IPS-NIHi11 (cell line): ENCODE results near the gene ANKMY1.

ENCODE experiments used
- DNase-seq: peaks from one replicate; pipeline ENCODE4 v3.0.0; 2012; ENCODE audit warnings: mixed read lengths, low spot score

Gene ANKMY1

DNA sequence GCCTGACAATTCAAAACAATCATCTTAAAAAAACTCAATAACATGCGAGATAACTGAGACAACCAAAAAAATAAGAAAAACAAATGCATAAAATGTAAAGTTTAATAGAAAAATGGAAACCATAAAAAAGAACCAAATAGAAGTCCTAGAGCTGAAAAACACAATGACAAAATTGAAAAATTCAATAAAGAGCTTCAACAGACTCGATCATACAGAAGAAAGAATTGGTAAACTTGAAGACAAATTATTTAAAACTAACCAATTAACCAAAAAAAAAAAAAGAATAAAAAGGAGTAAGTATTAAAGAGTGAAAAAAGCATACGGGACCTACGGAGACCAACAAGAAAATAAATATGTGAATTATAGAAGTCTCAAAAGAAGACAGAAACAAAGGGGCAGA lies 84.6 kb downstream of the ANKMY1 start:
- no peak for DNase-seq

DNA sequence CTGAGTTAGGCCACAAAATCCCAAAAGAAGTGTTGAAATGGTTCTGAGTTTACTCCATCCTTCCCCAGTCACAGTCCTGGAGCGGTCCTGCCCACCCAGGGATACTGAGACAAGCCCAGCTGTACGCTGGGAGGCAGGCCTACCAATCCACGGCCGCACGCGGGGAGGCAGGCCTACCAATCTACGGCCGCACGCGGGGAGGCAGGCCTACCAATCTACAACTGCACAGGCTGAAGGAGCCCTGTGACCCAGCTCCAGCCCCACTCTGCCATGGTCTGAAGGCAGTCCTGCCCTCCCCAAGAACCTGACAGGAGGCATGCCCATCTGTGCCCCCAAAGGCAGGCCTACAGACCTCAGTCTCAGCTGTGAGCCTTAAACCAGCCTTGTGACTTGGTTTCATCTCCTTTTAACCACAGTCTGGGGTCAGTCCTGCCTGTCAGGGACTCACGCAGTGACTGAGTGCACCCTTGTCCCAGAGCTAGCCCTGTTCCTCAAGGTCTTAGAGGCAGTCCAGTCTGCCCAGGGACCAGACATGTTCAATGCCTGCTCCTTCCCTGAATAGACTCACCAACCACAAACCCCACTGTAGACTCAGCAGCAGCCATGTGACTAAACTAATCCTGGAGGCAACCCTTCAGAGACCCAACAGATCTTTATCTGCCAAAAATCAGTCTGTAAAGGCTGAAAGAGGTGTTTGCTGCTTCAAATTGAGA lies 85.6 kb downstream of the ANKMY1 start:
- DNase-seq, result peak; percentile 8

DNA sequence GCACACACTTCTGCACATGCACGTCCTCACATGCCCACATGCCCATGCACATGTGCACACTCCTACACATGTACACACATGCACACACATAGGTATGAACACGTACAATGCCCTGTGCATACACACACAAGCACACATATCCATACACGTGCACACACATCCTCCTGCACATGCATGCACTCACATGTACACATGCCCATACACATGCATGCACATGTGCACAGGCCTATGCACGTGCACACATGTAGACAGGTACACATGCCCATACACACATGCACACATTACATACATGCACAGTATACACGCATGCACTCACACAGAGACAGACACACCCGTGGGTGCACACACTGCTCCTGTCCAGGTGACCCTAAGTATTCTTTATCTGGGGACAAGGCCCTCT lies 88.0 kb downstream of the ANKMY1 start:
- DNase-seq, result peak; percentile 0

GRCh38 chr2:240469239-240469636 lies 88.5 kb downstream of the ANKMY1 start:
- DNase-seq, result peak; percentile 62

DNA sequence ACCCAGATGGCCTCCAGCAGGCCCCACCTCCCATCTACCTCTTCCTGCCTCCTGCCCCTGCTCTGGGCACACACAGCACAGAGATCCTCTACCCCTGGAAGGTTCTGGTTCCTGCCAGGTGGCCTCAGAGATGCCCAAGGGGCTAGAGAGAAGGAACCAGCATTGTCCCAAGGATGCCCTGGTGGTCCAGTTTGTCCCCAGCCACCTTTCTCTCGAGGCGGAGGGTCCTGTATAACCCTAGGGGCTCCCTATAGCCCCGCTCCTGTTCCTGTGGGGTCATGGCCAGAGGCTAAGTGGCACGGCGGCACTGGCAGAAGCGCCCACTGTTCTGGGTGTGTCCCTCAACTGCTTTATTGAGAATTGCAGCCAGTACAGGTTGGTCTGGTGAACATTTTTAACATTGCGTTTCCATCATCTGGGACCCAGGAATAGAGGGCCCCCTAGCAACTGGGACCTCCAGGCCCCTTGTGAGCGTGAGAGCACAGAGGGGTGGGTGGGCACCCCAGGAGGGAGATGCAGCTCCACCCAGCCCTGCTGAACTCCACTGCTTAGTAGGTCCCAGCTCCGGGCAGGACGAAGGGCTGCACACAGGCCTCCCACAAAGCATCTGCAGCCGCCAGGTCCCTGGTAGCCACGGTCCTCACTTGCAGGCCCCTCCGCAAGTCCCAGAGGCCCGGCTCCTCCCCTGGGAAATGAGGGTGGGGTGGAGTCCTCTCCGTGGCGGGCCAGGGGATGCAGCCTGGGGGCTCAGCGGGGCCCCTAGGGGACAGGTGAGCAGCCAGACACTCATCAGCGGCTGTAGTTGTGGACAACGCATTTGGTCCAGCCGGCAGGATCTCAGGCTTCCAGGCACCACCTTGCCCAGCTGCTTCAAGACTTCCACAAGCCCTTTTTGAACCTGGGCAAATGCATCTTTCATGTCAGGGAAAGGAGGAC lies 89.2 kb downstream of the ANKMY1 start:
- DNase-seq, result peak; percentile 23

DNA sequence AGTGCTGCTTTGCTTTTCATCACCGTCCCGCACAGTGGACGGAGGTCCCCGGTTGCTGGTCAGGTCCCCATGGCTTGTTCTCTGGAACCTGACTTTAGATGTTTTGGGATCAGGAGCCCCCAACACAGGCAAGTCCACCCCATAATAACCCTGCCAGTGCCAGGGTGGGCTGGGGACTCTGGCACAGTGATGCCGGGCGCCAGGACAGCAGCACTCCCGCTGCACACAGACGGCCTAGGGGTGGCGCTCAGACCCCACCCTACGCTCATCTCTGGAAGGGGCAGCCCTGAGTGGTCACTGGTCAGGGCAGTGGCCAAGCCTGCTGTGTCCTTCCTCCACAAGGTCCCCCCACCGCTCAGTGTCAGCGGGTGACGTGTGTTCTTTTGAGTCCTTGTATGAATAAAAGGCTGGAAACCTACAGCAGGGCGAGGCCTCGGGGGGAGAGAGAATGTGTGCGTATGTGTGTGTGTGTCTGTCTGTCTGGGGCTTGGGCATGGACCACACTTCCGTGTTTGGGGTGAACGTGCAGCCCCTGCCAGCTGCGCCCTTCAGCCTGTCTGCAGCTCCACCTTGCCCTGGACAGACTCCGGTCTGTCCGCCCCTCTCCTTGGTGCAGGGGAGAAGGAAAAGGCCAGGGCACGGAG lies 90.0 kb downstream of the ANKMY1 start:
- DNase-seq, result peak; percentile 43

DNA sequence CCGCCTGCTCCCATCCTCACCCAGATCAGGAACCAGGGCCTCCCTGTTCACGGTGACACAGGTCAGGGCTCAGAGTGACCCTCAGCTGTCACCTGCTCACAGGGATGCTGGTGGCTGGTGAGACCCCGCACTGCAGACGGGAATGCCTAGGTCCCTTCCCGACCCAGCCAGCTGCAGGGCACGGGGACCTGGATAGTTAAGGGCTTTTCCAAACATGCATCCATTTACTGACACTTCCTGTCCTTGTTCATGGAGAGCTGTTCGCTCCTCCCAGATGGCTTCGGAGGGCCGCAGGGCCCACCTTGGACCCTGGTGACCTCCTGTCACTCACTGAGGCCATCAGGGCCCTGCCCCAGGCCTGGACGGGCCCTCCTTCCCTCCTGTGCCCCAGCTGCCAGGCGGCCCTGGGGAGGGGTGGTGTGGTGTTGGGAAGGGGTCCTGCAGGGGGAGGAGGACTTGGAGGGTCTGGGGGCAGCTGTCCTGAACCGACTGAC lies 90.6 kb downstream of the ANKMY1 start:
- DNase-seq, result peak; percentile 7

GRCh38 chr2:240466579-240467148 lies 91.1 kb downstream of the ANKMY1 start:
- DNase-seq, result peak; percentile 4

GRCh38 chr2:240465765-240466578 lies 91.8 kb downstream of the ANKMY1 start:
- peak; percentile 8 for DNase-seq

DNA sequence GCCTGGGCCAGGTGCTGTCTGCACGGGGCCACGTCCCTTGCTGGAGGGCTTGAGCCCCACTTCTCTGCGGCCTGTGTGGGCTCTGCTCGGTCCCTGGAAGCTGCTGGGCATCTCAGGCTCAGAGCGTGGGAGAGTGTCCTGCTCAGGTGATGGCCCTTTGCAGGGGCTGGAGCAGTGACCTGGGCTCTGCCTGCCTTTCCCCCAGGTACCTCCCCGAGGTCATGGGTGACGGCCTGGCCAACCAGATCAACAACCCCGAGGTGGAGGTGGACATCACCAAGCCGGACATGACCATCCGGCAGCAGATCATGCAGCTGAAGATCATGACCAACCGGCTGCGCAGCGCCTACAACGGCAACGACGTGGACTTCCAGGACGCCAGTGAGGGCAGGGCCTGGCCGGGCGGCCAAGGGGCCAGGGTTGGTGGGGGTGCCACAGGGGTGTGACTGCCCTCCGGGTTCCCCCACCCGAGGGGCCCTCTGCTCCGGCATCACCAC lies 92.5 kb downstream of the ANKMY1 start:
- no peak for DNase-seq

DNA sequence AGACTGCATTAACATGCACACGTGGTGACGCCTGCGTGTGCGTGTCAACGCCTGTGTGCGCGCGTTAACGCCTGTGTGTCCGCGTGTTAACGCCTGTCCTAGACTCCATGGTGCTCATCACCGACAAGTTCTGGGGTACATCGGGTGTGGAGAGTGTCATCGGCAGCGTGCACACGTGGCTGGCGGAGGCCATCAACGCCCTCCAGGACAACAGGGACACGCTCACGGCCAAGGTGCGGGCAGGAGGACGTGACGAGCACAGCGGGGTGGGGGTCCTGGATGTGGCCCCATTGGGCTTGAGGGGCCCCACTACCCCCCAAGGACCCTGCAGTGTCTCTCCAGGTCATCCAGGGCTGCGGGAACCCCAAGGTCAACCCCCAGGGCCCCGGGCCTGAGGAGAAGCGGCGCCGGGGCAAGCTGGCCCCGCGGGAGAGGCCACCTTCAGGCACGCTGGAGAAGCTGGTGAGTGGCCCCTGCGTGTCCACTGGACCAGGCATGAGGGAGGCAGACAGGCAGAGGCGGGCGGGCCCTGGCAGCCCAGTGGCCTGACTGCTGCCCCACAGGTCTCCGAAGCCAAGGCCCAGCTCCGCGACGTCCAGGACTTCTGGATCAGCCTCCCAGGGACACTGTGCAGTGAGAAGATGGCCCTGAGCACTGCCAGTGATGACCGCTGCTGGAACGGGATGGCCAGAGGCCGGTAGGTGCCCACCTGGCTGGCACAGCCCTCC lies 93.1 kb downstream of the ANKMY1 start:
- no peak for DNase-seq

- no peak for DNase-seq
Measured at GRCh38 chr2:240463866-240464481, 93.8 kb downstream of the ANKMY1 start.

- DNase-seq, result no peak
Measured at GRCh38 chr2:240463274-240463865, 94.4 kb downstream of the ANKMY1 start.

DNA sequence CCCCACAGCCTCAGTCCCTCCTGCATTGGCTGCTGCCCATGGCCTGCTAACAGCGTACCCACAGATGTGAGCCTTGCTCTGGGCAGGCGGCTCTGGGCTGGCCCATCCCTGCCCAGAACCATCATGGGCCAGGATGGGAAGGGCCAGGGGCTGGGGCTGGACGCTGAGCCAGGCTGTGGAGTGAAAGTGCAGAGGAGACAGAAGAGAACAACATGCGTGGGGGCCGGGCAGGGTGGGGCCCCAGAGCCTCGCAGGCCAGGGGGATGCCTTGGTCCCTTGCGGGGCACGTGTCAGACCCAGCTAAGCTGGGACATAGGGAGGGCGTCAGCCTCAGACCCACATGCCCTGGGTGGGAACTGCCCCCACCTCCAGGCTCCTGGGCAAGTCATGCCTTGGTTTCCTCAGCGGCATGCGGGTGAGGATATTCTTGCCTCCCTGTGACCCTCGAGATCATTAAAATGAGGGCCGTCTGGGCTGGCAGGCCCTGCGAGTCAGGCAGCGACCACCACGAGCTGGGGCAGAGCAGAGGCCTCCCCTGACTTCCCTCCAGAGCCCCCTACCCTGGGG lies 95.0 kb downstream of the ANKMY1 start:
- no peak for DNase-seq

DNA sequence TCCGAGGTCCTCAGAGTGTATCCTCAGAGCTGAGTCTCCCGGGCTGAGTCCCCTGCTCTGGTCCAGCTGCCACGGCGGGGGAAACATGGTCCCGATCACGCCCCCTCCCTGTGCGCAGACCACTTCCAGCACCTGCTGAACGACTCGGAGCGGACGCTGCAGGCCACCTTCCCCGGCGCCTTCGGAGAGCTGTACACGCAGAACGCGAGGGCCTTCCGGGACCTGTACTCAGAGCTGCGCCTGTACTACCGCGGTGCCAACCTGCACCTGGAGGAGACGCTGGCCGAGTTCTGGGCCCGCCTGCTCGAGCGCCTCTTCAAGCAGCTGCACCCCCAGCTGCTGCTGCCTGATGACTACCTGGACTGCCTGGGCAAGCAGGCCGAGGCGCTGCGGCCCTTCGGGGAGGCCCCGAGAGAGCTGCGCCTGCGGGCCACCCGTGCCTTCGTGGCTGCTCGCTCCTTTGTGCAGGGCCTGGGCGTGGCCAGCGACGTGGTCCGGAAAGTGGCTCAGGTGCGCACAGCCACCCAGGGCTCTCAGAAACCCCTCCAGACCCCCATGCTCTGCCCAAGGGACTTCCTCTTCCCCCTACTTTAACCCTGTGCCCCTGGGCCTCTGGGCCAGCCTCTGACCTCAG lies 95.6 kb downstream of the ANKMY1 start:
- no peak for DNase-seq

- no peak for DNase-seq
Measured at GRCh38 chr2:240461471-240462072, 96.2 kb downstream of the ANKMY1 start.

GRCh38 chr2:240460781-240461431 lies 96.9 kb downstream of the ANKMY1 start:
- no peak for DNase-seq

- DNase-seq, result no peak
Measured at GRCh38 chr2:240460253-240460711, 97.5 kb downstream of the ANKMY1 start.
